ENCODE results near the gene PHKA2.
A peak's percentile ranks its signal among the peaks of the same experiment; 100 is the strongest.

The PHKA2 gene

GRCh38 chrX:18934708-18935107 lies 49.2 kb downstream of the PHKA2 start:
- DNase-seq, result no peak
- intact Hi-C loops (cut with DNase I), result loop anchor here (5.0 kb wide), 1 partner anchor 398 kb away; no protein-coding TSS in a partner anchor

- no peak for DNase-seq
- intact Hi-C loops (cut with DNase I), result loop anchor here (5.0 kb wide), 1 partner anchor 399 kb away; no protein-coding TSS in a partner anchor
Observed at GRCh38 chrX:18933617-18934016, 50.3 kb downstream of the PHKA2 start.

GRCh38 chrX:18931972-18932371 lies 51.9 kb downstream of the PHKA2 start:
- intact Hi-C loops (cut with DNase I), result loop anchor here (5.0 kb wide), 1 partner anchor 400 kb away; no protein-coding TSS in a partner anchor
- DNase-seq, result peak in 1 of 10 donors; percentile 20

- no peak for DNase-seq
- intact Hi-C loops (cut with DNase I), result loop anchor here (5.0 kb wide), 1 partner anchor 403 kb away; no protein-coding TSS in a partner anchor
Observed at GRCh38 chrX:18929775-18930174, 54.1 kb downstream of the PHKA2 start.

GRCh38 chrX:18927558-18927957 lies 56.4 kb downstream of the PHKA2 start:
- no peak for DNase-seq
- intact Hi-C loops (cut with DNase I), result no loop called here

- intact Hi-C loops (cut with DNase I), result no loop called here
- no peak for DNase-seq
Observed at GRCh38 chrX:18924507-18925088, 59.3 kb downstream of the PHKA2 start.

DNA sequence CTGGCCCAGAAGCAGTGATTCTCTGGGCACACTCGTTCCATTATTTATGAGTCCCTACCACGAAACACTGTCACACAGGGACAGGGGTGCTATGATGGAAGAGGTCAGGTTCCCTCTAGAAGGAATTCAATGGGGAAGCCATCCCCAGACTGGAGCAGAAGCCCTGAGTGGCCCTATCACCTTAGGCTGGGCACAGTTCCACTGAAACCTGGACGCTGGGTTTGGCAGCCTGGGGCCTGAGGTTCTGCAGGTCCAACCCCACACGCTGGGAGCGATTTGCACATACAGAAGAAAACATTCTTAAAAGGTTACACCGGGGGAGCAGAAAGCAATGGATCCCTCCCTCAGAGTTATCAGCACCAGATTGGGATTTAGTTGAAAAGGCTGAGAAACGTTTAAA lies 63.3 kb downstream of the PHKA2 start:
- intact Hi-C loops (cut with DNase I), result no loop called here
- no peak for DNase-seq

GRCh38 chrX:18920079-18920478 lies 63.8 kb downstream of the PHKA2 start:
- intact Hi-C loops (cut with DNase I), result no loop called here

GRCh38 chrX:18917831-18918230 lies 66.1 kb downstream of the PHKA2 start:
- intact Hi-C loops (cut with DNase I), result no loop called here
- DNase-seq, result no peak

More at GRCh38 chrX:18920079-18920478, 63.8 kb downstream of the PHKA2 start:
- DNase-seq, result no peak

GRCh38 chrX:18906286-18906685 lies 77.6 kb downstream of the PHKA2 start:
- no peak for DNase-seq
- intact Hi-C loops (cut with DNase I), result no loop called here

DNA sequence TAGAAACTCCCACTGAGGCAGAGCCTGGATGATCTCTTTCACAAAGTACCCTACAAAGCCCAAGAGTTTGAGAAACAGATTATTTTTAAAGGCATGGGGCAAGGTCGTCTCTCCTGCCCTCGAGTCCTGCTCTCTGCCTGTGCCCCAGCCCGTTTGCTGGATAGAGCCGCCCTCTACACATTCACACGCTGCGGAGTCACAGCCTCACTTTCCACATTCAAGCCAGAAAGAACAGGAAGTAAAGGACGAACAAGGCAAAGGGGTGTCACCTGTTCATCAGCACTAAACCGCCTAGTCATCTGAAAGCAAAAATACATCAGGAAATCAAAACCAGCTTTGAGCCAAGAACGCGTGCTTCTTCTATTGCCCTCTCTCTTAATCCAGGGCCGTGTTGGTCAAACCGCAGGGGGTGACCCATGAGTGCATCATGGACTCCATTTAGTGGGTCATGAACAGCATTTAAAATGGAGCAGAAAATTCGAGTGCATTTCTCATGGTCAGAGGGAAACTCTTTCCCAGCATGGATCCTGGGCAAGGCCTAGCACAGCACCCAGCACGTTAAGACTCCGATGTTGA lies 83.4 kb downstream of the PHKA2 start:
- DNase-seq, result no peak
- intact Hi-C loops (cut with DNase I), result loop anchor here (5.0 kb wide), 1 partner anchor 508 kb away; no protein-coding TSS in a partner anchor

DNA sequence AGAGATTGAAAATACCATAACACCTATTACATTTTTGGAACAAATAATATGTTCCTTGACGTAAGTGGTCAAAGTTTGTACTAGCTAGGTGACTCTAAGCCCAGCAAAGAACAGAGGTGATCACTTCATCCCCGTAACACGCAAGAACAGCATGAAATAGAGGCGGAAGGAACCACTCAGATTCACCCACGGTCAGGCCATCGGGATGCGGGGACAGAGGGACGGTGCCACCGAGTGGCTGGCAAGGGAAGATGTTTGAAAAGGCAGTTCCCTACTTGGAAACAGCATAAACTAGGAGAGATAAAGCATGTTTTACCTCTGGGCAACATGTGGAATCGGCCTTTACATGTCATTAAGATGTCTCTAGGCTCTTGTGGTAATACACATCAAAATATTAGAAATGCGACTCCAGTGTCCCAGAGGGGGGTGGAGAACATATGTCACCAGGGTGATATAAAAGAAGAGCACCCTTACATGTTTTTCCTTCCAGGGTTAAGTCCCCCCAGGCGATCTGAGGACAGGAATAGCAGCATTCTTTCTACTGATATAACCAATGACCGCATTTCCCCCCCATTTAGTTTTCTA lies 84.0 kb downstream of the PHKA2 start:
- DNase-seq, result peak in 6 of 10 donors; percentile 29 to 92 (median 57)
- intact Hi-C loops (cut with DNase I), result loop anchor here (5.0 to 10.0 kb wide), 2 partner anchors 475 to 508 kb away; partner anchors contain the start of gene CDKL5

GRCh38 chrX:18898492-18898891 lies 85.4 kb downstream of the PHKA2 start:
- no peak for DNase-seq
- intact Hi-C loops (cut with DNase I), result loop anchor here (10.0 kb wide), 1 partner anchor 474 kb away; the partner anchor contains the start of gene CDKL5

DNA sequence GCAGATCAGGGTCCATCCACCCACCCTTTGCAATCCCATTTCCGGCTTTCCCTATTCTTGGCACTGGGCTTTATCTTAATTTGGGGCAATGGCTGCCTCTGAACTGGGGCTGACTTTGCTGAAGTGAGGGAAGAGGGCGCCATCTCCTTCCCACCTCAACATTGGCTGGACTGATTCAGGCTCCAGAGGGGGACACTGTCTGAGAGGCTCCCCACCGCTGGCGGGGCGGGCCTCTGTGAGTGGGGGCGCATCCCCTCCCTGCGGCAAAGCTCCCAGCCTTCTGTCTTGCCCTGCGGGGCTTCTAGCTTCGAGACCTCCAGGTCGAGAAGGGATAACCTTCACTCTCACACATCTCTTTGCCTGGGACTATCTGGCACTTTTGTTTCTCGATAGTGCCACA lies 85.8 kb downstream of the PHKA2 start:
- intact Hi-C loops (cut with DNase I), result loop anchor here (10.0 kb wide), 1 partner anchor 473 kb away; the partner anchor contains the start of gene CDKL5
- peak in 1 of 10 donors; percentile 54 for DNase-seq

DNA sequence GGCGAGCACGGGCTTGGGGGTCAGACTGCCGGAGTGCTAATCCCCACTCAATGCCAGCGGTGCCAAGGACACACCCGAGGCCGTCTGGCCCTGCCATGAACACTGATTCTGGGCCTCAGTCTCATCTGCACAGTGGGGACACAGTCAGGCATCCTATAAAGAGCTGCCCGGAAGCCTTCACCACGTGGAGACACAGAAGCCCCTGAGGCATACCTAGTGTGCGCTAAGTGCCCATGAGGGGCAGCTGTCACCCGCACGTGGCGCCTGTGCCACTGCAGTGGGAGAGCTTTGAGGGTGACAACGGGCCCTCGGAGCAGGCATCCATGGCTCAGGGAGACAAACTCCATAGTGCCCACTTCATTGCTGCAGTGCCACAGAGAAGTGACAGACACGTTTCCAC lies 86.3 kb downstream of the PHKA2 start:
- intact Hi-C loops (cut with DNase I), result loop anchor here (10.0 kb wide), 1 partner anchor 473 kb away; the partner anchor contains the start of gene CDKL5
- peak in 1 of 10 donors; percentile 52 for DNase-seq

DNA sequence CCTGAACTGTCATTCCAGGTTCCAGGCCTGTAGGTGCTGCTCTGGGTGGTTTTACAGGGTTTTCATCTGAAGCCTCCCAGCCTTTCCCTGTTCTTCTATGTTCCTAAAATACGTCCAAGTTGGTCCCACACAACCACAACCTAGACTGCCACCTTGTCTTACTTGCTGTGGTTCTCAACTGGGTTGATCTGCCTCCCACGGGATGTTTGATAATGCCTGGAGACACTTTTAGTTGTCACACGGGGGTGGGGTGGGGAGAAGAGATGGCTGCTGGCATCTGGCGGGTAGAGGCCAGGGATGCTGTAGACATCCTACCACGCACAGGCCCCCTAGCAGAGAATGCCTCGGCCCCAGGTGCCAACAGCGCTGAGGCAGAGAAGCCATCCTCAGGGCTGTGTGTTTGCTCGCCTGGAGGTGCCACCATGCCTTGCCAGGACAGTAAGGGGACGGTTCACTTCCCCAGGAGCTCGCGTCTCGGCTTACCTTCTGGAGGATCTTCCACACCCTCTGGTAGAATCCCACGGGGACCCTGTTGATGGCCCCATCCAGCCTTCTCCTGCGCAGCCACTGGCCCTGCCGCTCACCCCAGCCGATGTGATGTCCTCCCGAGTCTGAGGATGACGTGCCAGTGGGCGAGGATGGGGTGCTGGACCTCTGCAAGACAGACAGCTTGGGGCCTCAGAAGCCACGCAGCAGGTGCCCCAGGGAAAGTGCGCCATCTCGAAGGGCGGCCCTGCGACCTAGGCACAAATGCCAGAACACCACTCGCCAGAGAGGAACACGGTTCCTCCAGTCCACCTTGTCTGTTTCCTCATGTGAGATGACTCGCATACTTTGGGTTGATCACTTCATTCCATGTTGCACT lies 87.0 kb downstream of the PHKA2 start:
- DNase-seq, result peak in 4 of 10 donors; percentile 18 to 84 (median 77)
- intact Hi-C loops (cut with DNase I), result loop anchor here (10.0 kb wide), 1 partner anchor 472 kb away; the partner anchor contains the start of gene CDKL5

- intact Hi-C loops (cut with DNase I), result loop anchor here (10.0 kb wide), 1 partner anchor 471 kb away; the partner anchor contains the start of gene CDKL5
Observed at GRCh38 chrX:18895189-18895951, 88.5 kb downstream of the PHKA2 start.

DNA sequence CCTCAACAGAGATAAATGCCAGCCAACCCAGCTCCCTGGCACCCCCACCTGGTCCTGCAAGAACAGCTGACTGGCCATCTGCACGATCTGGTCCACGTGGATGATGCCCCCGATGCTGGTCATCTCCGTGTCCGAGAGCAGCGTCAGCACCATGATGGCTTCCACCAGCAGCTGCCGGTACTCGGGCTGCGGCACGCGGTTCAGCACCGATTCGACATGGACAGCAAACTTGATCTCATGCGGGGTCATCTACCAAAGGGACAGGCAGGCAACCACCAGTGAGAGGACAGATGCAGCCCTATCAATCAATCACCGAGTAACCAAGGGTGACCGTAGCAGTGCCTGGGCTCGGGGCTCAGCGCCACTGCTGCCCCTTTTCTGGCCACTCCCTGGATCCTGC lies 89.8 kb downstream of the PHKA2 start:
- intact Hi-C loops (cut with DNase I), result loop anchor here (10.0 kb wide), 1 partner anchor 469 kb away; the partner anchor contains the start of gene CDKL5
- peak in 3 of 10 donors; percentile 67 to 83 (median 78) for DNase-seq

More at GRCh38 chrX:18895189-18895951, 88.5 kb downstream of the PHKA2 start:
- DNase-seq, result peak in 5 of 10 donors; percentile 8 to 87 (median 78)

DNA sequence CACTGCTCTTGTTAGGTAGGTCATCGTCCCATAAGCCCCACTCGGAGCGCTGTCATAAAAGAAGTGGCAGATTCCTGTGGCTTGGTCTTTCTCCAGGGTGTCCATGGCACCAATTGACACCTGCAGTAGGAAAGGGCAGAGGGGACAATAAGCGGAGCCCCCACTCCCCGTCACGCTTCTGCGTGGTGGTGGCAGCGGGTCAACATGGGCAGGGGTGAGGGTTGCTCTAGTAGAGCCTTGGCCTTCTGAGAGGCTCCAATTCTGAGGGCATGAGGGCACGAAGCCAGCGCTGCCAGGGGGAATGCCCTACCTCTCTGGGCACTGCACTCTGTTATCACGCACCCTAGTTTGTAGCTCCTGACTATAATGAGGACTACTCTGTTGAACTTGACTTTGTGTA lies 90.4 kb downstream of the PHKA2 start:
- intact Hi-C loops (cut with DNase I), result loop anchor here (10.0 kb wide), 1 partner anchor 469 kb away; the partner anchor contains the start of gene CDKL5
- DNase-seq, result peak in 3 of 10 donors; percentile 31 to 67 (median 56)

All from posterior cingulate gyrus (tissue), 11 donors.